Measurements from ENCODE around the gene PEX16. TPM values are rescaled to one million over a fixed set of nuclear protein-coding genes. Genes with fewer than 3 reads are reported as not detected.

The PEX16 gene
- total RNA-seq, 1 experiment from 2014 or later, result 33.2 TPM

- no peak overlapping the region for H3K9ac ChIP-seq (ENCODE audit: low read length)
- peak overlapping the region; percentile 17; the same call in 1 of the 2 replicates for H3K4me2 ChIP-seq (ENCODE audit: low read length)
- H4K20me1 ChIP-seq (ENCODE audit: insufficient read depth), result no peaks in the 10 kb centered on the region
- ChIA-PET POLR2A (no interaction called here), RAD21 (ENCODE audit: low non-redundant PET in 1 of 2, low total read pairs in 2 of 2, uncharacterized antibody in 2 of 2, unreplicated experiment in 2 of 2) (no interaction called here), CTCF (no interaction called here)
- ATAC-seq, result no peak
- no peak overlapping the region for H3K4me3 ChIP-seq (replicated peaks in 1 of 2; ENCODE audit: low read depth in 1 of 2, low read length in 2 of 2)
- DNase-seq (ENCODE audit: low read depth, low spot score), result no peak
- H3K4me1 ChIP-seq (ENCODE audit: control insufficient read depth in 1 of 2, insufficient read depth in 2 of 2, low read length in 2 of 2), result peaks cover 25 to 37% of the 10 kb centered on the region in 2 experiments
- no TSS peak for BruUV-seq (replicated peaks)
- H3K79me2 ChIP-seq (ENCODE audit: insufficient read depth, low read length), result no peaks in the 10 kb centered on the region
- H2AFZ ChIP-seq (ENCODE audit: low read depth, low read length, poor library complexity, severe bottlenecking), result no peak overlapping the region
- intact Hi-C loops (cut with micrococcal nuclease), result no loop called here
- peaks cover 0 to 5% of the 10 kb centered on the region in 2 experiments; a peak in 2 of 4 replicates for H3K36me3 ChIP-seq (ENCODE audit: control insufficient read depth in 1 of 2, insufficient read depth in 2 of 2, low read length in 2 of 2)
- no peaks in the 10 kb centered on the region for H3K9me3 ChIP-seq (ENCODE audit: control insufficient read depth in 1 of 2, insufficient read depth in 1 of 2, low read depth in 1 of 2, low read length in 2 of 2)
- H3K27me3 ChIP-seq (ENCODE audit: insufficient read depth, low read length), result no peaks in the 10 kb centered on the region
- no peaks in the 10 kb centered on the region for H3K9me2 ChIP-seq (ENCODE audit: insufficient read depth)
- TF ChIP-seq ELF1 (IDR thresholded peaks at IDR 0.05; ENCODE audit: borderline replicate concordance, low read depth), result no peak
- no peak for TF ChIP-seq FOSL1 (IDR thresholded peaks at IDR 0.05; ENCODE audit: low read depth)
- TF ChIP-seq SRF (IDR thresholded peaks at IDR 0.05; ENCODE audit: low read depth), result no peak
- TF ChIP-seq ZBTB33 (IDR thresholded peaks at IDR 0.05; ENCODE audit: extremely low read depth, insufficient replicate concordance, low read length), result no peak
- TF ChIP-seq EGR1 (IDR thresholded peaks at IDR 0.05; ENCODE audit: low read depth), result no peak
- no peak for TF ChIP-seq MAX (IDR thresholded peaks at IDR 0.05)
- no peak for TF ChIP-seq CTCF (IDR thresholded peaks at IDR 0.05 in 2 of 3, conservative IDR thresholded peaks at IDR 0.05 in 1 of 3; ENCODE audit: borderline replicate concordance in 1 of 3, insufficient read depth in 1 of 3, low read depth in 2 of 3, low read length in 2 of 3)
- TF ChIP-seq POLR2A (IDR thresholded peaks at IDR 0.05; ENCODE audit: borderline replicate concordance, extremely low read depth, insufficient read depth, insufficient read length), result no peak
- TF ChIP-seq TCF7L2 (IDR thresholded peaks at IDR 0.05; ENCODE audit: borderline replicate concordance, extremely low read depth, insufficient read depth, insufficient read length), result no peak
- no peak for TF ChIP-seq ATF3 (IDR thresholded peaks at IDR 0.05)
- no peak for TF ChIP-seq YY1 (IDR thresholded peaks at IDR 0.05; ENCODE audit: extremely low read depth, insufficient replicate concordance, low read depth, low read length)
- no peak for TF ChIP-seq EZH2phosphoT487 (IDR thresholded peaks at IDR 0.05; ENCODE audit: borderline replicate concordance)
- TF ChIP-seq JUND (IDR thresholded peaks at IDR 0.05), result no peak
- no peak overlapping the region for H3K27ac ChIP-seq (ENCODE audit: low read depth, low read length)
Measured at GRCh38 chr11:45881708-45882368, 35.8 kb downstream of the PEX16 start.
